Breast epithelium (tissue), 3 donors: Measurements from ENCODE around the gene CDKN2A.

ENCODE experiments used
- POLR2A ChIP-seq: fragments of 450-650 bp; IDR thresholded peaks from one replicate; pipeline ENCODE4 v1.6.1; 2016; ENCODE audit warnings: antibody characterized with exemption, mild to moderate bottlenecking, moderate library complexity
- POLR2AphosphoS5 ChIP-seq, 3 donors: sonication (generic); formaldehyde crosslinking; IDR thresholded peaks; one replicate each; pipeline ENCODE4 v1.6.1; 2017; ENCODE audit warnings: antibody characterized with exemption in 3 of 3
- TF ChIP-seq, protein P1 (sequence below), 3 donors: fragments of 450-650 bp; IDR thresholded peaks; one replicate each; pipeline ENCODE4 v1.5.1; 2016 to 2017; ENCODE audit warnings: antibody characterized with exemption in 3 of 3, mild to moderate bottlenecking in 3 of 3, moderate library complexity in 3 of 3

DNA sequence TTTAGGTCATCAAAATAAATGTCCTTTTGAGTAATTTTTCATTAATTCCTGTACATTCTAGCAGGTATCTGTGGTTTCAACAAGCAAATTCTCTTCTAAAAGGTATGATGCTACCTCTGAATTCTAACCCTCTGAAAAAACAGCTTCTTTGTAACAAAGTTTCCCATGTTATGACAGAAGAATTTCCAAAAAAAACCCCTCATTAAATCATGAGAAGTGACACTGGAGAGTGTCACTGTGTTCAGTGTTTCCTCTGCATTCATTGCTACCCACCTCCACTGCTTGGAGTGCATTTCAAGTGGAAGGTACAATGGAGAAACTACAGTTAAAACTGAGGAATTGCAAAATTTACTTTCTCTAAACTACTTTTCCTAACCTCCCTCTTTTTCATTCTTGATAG lies 10.1 kb downstream of the CDKN2A start:
- TF ChIP-seq, protein P1, sequence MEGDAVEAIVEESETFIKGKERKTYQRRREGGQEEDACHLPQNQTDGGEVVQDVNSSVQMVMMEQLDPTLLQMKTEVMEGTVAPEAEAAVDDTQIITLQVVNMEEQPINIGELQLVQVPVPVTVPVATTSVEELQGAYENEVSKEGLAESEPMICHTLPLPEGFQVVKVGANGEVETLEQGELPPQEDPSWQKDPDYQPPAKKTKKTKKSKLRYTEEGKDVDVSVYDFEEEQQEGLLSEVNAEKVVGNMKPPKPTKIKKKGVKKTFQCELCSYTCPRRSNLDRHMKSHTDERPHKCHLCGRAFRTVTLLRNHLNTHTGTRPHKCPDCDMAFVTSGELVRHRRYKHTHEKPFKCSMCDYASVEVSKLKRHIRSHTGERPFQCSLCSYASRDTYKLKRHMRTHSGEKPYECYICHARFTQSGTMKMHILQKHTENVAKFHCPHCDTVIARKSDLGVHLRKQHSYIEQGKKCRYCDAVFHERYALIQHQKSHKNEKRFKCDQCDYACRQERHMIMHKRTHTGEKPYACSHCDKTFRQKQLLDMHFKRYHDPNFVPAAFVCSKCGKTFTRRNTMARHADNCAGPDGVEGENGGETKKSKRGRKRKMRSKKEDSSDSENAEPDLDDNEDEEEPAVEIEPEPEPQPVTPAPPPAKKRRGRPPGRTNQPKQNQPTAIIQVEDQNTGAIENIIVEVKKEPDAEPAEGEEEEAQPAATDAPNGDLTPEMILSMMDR (IDR thresholded peaks at IDR 0.05): no peak
- no peak for TF ChIP-seq POLR2AphosphoS5 (IDR thresholded peaks at IDR 0.05)
- TF ChIP-seq POLR2A: no peak
